DND-41 (cell line): ENCODE measurements around the gene BBS9.

Experiments used
- ATAC-seq: fragments of 200-7000 bp; cut with Tn5 transposase; 3 replicates; pipeline ENCODE4 v1.9.1; 2021; ENCODE audit warnings: low read depth; ENCODE audit not compliant: insufficient read depth
- DNase-seq: peaks from one replicate; pipeline ENCODE4 v3.0.0-alpha.2; 2020
- H2AFZ ChIP-seq: 2 replicates; pipeline ENCODE4 v1.6.0; 2012; ENCODE audit warnings: low read depth, low read length
- H3K27ac ChIP-seq: 2 replicates; pipeline ENCODE4 v1.5.1; 2012; ENCODE audit warnings: low read length, inconsistent platforms
- H3K27me3 ChIP-seq: fragments of 200-600 bp; sonication (generic); 2 replicates; pipeline ENCODE4 v1.6.0; 2012; ENCODE audit warnings: low read length, mild to moderate bottlenecking, inconsistent platforms; ENCODE audit not compliant: insufficient read depth, poor library complexity
- H3K36me3 ChIP-seq: 2 replicates; pipeline ENCODE4 v1.5.1; 2012; ENCODE audit warnings: low read length, inconsistent platforms; ENCODE audit not compliant: insufficient read depth
- H3K4me1 ChIP-seq: 2 replicates; pipeline ENCODE4 v1.5.1; 2012; ENCODE audit warnings: mild to moderate bottlenecking, low read length; ENCODE audit not compliant: insufficient read depth
- H3K4me2 ChIP-seq: 2 replicates; pipeline ENCODE4 v1.6.0; 2012; ENCODE audit warnings: mild to moderate bottlenecking, moderate library complexity, low read length, inconsistent platforms; ENCODE audit not compliant: insufficient read depth
- H3K4me3 ChIP-seq, 2 experiments: fragments of 200-600 bp in 1 of 2; shearing (Covaris generic) in 1 of 2; 2 replicates each; pipeline ENCODE4 v1.5.1; 2012 to 2016; ENCODE audit warnings: inconsistent platforms in 2 of 2, low read length in 2 of 2, mild to moderate bottlenecking in 2 of 2, low read depth in 1 of 2, moderate library complexity in 1 of 2
- H3K79me2 ChIP-seq: 2 replicates; pipeline ENCODE4 v1.6.0; 2012; ENCODE audit warnings: low read length, inconsistent platforms; ENCODE audit not compliant: insufficient read depth
- H3K9ac ChIP-seq: 2 replicates; pipeline ENCODE4 v1.6.0; 2012; ENCODE audit warnings: low read depth, mild to moderate bottlenecking, inconsistent platforms, low read length, moderate library complexity
- H3K9me3 ChIP-seq: 2 replicates; pipeline ENCODE4 v1.5.1; 2012; ENCODE audit warnings: low read length, moderate library complexity, mild to moderate bottlenecking, inconsistent platforms; ENCODE audit not compliant: insufficient read depth, severe bottlenecking
- H4K20me1 ChIP-seq: 2 replicates; pipeline ENCODE4 v1.6.0; 2012; ENCODE audit warnings: low read length; ENCODE audit not compliant: insufficient read depth
- EZH2 ChIP-seq: IDR thresholded peaks from 3 replicates; pipeline ENCODE4 v1.6.1; 2012; ENCODE audit warnings: borderline replicate concordance, low read depth, mild to moderate bottlenecking, moderate library complexity, low read length, inconsistent platforms; ENCODE audit not compliant: severe bottlenecking
- TF ChIP-seq, protein P1 (sequence below): IDR thresholded peaks from 2 replicates; pipeline ENCODE4 v1.5.1; 2012; ENCODE audit warnings: borderline replicate concordance, low read length, moderate library complexity, mild to moderate bottlenecking; ENCODE audit not compliant: poor library complexity, severe bottlenecking; ENCODE audit errors: extremely low read depth

The BBS9 gene

DNA sequence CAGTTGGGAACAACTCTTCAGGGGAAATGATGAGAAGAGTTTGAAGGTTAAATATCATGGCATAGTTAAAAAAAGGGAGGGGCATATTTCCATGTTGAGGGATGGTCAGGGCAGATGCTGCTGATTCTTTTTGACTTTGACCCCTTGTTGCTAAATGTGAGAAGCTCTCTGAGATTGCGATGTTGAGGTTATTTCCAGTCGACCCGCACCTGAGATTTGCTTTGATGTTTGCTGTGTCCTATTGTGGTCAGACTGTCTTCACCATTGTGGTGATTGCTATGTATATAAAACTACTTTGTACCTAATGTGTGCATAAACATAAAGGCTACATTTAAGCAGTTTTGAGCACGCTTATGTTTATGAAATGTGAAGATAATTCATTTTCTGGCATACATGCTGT, 90.9 kb downstream of the BBS9 start:
- H3K4me1 ChIP-seq, result no peaks in the 10 kb centered on the region
- no peaks in the 10 kb centered on the region for H3K9me3 ChIP-seq
- H3K4me3 ChIP-seq, result no peak overlapping the region
- no peak for TF ChIP-seq EZH2
- TF ChIP-seq, protein P1, sequence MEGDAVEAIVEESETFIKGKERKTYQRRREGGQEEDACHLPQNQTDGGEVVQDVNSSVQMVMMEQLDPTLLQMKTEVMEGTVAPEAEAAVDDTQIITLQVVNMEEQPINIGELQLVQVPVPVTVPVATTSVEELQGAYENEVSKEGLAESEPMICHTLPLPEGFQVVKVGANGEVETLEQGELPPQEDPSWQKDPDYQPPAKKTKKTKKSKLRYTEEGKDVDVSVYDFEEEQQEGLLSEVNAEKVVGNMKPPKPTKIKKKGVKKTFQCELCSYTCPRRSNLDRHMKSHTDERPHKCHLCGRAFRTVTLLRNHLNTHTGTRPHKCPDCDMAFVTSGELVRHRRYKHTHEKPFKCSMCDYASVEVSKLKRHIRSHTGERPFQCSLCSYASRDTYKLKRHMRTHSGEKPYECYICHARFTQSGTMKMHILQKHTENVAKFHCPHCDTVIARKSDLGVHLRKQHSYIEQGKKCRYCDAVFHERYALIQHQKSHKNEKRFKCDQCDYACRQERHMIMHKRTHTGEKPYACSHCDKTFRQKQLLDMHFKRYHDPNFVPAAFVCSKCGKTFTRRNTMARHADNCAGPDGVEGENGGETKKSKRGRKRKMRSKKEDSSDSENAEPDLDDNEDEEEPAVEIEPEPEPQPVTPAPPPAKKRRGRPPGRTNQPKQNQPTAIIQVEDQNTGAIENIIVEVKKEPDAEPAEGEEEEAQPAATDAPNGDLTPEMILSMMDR, result no peak
- H4K20me1 ChIP-seq, result no peaks in the 10 kb centered on the region
- H3K27ac ChIP-seq, result no peak overlapping the region
- no peak overlapping the region for H2AFZ ChIP-seq
- H3K4me2 ChIP-seq, result no peak overlapping the region
- DNase-seq (no peak), ATAC-seq (no peak)
- H3K9ac ChIP-seq, result no peak overlapping the region
- H3K27me3 ChIP-seq, result no peaks in the 10 kb centered on the region
- no peaks in the 10 kb centered on the region for H3K79me2 ChIP-seq
- H3K36me3 ChIP-seq, result no peaks in the 10 kb centered on the region

DNA sequence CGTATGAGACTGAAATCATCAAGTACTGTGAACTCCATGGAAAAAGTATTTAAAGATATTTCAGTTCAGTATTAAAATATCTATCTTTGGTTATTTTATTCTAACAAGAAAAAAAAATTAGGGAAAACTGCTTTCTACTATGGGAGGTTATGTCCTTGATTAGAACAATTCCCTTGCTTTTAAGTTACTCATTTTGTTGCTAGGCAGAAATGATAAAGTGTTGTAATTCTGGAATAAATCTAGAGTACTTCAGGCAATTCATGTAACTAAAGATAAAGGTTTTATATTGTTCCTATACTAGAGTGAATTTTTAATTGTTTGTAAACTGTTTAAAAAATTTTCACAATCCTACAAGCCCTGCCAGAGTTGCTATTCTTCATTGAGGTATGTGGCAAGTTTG, 92.0 kb downstream of the BBS9 start:
- Histone ChIP-seq H3K4me1 (no peaks in the 10 kb centered on the region), H3K27ac (no peak overlapping the region), H3K9me3 (no peaks in the 10 kb centered on the region), H3K4me3 (no peak overlapping the region), H3K79me2 (no peaks in the 10 kb centered on the region), H4K20me1 (no peaks in the 10 kb centered on the region), H3K9ac (no peak overlapping the region), H3K4me2 (no peak overlapping the region), H3K27me3 (no peaks in the 10 kb centered on the region), H3K36me3 (no peaks in the 10 kb centered on the region), H2AFZ (no peak overlapping the region)
- TF ChIP-seq, protein P1, result no peak
- TF ChIP-seq EZH2, result no peak
- DNase-seq, result no peak
- ATAC-seq, result no peak

GRCh38 chr7:33232632-33233145, 103.3 kb downstream of the BBS9 start:
- H3K36me3 ChIP-seq, result no peaks in the 10 kb centered on the region
- DNase-seq (no peak), ATAC-seq (no peak)
- no peak overlapping the region for H2AFZ ChIP-seq
- no peak overlapping the region for H3K4me2 ChIP-seq
- H3K9ac ChIP-seq, result no peak overlapping the region
- no peaks in the 10 kb centered on the region for H4K20me1 ChIP-seq
- H3K4me3 ChIP-seq, result no peak overlapping the region
- H3K9me3 ChIP-seq, result no peaks in the 10 kb centered on the region
- TF ChIP-seq, protein P1, result no peak
- TF ChIP-seq EZH2, result no peak
- no peak overlapping the region for H3K27ac ChIP-seq
- H3K79me2 ChIP-seq, result no peaks in the 10 kb centered on the region
- H3K27me3 ChIP-seq, result no peaks in the 10 kb centered on the region
- H3K4me1 ChIP-seq, result no peaks in the 10 kb centered on the region

DNA sequence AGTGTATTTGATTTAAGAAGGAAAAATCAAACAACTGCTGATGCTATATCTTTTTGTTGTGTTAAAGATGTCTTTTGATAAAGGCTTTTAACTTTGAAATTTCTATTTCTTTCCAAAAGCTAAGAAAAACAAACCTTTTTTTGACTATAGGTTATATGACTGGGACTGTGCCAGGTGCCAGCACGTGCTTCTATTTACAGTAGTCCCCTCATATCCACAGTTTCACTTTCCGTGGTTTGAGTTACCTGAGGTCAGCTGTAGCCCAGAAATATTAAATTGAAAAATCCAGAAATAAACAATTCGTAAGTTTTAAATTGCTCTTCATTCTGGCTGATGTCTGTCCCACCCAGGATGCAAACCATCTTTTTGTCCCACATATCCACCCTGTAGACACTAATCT, 104.3 kb downstream of the BBS9 start:
- no peak for TF ChIP-seq EZH2
- TF ChIP-seq, protein P1, result no peak
- H4K20me1 ChIP-seq, result no peaks in the 10 kb centered on the region
- H3K27me3 ChIP-seq, result no peaks in the 10 kb centered on the region
- H2AFZ ChIP-seq, result no peak overlapping the region
- ATAC-seq (no peak), DNase-seq (no peak)
- no peaks in the 10 kb centered on the region for H3K9me3 ChIP-seq
- H3K4me2 ChIP-seq, result no peak overlapping the region
- H3K4me3 ChIP-seq, result no peak overlapping the region
- H3K9ac ChIP-seq, result no peak overlapping the region
- no peak overlapping the region for H3K27ac ChIP-seq
- H3K36me3 ChIP-seq, result no peaks in the 10 kb centered on the region
- no peaks in the 10 kb centered on the region for H3K4me1 ChIP-seq
- no peaks in the 10 kb centered on the region for H3K79me2 ChIP-seq
